ENCODE results near the gene SLC6A8.
"Not testable (repeated sequence)": the region's sequence is repeated elsewhere in the genome, so short reads cannot be mapped to it uniquely, and the experiment has no call there.

SLC6A8 gene

DNA sequence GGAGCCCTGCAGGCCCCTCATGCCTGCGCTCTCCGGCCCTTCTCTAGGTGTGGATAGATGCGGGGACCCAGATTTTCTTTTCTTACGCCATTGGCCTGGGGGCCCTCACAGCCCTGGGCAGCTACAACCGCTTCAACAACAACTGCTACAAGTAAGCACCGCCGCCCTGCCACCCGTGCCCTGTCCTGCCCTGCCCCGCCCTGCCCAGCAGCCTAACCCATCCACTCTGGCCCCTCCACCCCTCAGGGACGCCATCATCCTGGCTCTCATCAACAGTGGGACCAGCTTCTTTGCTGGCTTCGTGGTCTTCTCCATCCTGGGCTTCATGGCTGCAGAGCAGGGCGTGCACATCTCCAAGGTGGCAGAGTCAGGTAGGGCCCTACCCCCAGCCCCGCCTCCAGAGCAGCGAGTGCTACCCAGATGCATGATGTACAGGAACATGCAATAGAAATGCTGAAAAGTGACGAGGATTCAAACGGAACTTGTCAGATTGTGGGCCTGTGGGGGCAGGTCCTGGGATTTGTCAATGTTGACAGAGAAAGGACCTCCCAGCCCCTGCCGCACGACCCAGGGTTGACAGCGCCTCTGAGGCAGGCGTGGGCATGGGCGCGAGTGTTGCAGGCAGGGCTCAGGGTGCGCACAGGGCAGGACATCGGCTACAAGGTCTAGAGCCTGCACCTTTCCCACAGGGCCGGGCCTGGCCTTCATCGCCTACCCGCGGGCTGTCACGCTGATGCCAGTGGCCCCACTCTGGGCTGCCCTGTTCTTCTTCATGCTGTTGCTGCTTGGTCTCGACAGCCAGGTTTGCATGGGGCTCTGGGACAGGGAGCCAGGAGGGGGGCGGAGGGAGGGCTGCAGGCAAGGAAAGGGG is 5.7 kb downstream of the SLC6A8 start:
- no peak for DNase-seq (ENCODE audit: low read depth)

DNA sequence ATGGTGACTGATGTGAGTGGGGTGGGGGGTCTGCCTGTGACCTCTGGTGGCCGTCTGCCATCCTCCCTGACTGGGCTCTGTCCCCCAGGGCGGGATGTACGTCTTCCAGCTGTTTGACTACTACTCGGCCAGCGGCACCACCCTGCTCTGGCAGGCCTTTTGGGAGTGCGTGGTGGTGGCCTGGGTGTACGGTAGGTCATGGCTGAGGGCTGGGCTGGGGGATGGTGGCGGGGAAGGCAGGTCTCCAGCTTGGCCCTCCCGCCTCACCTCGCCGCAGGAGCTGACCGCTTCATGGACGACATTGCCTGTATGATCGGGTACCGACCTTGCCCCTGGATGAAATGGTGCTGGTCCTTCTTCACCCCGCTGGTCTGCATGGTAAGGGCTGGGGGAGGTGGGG is 6.5 kb downstream of the SLC6A8 start:
- DNase-seq (ENCODE audit: low read depth) = not testable (repeated sequence)

DNA sequence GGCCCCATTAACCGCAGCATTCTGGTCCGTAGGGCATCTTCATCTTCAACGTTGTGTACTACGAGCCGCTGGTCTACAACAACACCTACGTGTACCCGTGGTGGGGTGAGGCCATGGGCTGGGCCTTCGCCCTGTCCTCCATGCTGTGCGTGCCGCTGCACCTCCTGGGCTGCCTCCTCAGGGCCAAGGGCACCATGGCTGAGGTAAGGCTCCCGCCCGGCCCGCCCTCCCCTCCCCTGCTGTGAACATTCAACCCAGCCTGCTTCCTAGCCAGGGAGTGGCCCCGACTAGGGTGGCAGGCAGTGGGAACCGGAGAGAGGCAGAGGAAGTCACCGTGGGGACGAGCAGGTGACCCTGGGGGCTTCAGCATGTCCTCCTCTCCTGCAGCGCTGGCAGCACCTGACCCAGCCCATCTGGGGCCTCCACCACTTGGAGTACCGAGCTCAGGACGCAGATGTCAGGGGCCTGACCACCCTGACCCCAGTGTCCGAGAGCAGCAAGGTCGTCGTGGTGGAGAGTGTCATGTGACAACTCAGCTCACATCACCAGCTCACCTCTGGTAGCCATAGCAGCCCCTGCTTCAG is 7.1 kb downstream of the SLC6A8 start:
- no peak for DNase-seq (ENCODE audit: low read depth)

DNA sequence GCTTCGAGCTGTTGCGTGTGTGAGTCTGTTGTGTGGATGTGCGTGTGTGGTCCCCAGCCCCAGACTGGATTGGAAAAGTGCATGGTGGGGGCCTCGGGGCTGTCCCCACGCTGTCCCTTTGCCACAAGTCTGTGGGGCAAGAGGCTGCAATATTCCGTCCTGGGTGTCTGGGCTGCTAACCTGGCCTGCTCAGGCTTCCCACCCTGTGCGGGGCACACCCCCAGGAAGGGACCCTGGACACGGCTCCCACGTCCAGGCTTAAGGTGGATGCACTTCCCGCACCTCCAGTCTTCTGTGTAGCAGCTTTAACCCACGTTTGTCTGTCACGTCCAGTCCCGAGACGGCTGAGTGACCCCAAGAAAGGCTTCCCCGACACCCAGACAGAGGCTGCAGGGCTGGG is 8.4 kb downstream of the SLC6A8 start:
- DNase-seq (ENCODE audit: low read depth) = no peak

DNA sequence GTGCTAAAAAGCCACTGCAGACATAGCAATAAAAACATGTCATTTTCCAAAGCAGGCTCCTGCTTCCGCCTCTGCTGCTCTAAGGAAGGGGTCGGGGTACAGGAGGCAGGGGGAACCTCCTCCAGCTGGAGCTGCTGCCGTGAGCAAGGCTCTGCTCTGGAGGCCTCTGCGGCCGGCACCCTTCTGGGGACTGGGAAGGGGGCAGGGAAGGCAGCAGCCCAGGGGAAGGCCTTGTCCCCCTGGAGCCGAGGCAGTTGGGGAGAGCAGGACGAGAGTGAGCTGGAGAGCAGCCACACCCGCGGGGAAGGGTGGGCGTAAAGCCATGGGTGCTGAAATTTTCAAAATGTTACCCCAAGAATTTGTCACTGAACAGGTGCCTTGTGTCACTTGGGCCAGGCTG is 8.8 kb downstream of the SLC6A8 start:
- DNase-seq (ENCODE audit: low read depth) = not testable (repeated sequence)

DNA sequence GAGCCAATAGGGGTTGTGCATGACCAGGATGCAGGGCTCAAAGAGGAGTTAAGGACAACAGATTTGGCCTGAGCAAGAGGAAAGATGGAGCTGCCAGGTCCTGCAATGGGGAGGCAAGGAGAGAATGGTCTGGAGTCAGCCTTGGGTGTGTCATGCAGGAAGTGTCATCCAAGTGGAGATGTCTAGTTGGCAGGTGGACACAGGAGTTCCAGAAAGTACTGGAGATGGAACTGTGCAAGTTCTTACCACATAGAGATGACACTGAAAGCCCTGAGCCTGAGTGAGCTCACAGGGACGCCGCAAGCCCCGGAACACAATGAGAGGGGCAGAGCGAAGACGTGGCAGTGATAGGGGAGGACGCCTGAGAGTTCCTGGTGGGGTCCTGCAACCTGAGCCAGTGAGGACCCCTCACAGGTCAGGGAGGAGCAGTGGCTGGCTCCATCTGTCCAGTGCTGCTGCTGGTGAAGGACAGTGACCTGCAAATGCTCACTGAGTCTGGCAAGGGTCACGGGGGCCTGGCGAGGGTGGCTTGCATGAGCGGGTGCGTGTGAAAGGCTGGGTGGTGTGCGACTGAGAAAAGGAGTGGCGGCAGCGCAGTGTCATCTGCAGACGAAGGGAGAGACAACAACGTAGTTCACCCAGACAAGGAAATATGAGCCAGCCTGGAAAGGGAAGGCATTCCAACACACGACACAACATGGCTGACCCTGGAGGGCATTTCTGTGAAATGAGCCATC is 9.4 kb downstream of the SLC6A8 start:
- not testable (repeated sequence) for DNase-seq (ENCODE audit: low read depth)

DNA sequence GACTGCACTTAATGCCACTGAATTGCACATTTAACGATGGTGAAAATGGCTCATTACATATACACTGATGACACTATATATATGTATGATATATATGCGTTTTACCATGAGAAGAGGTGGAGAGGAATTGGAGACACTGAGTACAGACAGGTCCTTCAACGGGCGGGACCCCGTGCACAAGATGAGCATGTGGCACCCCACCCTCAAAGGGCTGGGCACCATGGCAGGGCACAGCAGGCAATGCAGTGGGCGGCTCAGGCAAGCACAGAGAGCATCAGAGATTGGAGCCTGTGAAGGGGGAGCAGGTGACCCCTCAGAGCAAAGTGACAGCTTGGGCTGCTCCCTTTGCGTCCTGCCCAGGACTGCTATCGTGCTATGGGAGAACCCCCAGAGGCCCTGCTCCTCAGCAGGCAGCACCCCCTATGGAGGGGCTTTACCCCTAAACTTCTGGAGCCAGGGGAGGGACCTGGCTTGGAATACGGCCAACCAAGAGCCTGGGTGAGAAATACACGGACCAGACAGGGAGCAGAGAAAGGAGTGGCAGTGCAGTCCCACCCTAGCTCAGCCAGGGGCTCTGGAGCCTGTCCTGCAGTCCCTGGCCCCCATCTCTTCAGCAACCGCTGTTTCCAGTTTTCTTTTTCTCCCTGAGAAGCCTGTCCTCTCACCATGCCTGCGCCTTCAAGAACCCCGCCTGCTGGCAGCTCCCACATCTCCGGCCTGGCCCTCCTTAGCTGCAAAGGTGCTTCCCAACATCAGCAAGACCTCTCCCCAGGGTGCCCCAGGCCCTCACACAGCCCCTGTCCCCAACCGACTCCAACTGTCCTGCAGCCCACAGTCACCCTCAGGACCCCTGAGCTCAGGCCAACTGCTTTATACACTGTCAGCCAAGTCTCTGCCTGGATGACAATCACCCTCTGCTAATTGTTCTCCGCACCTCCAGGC is 10.5 kb downstream of the SLC6A8 start:
- no peak for DNase-seq (ENCODE audit: low read depth)

DNA sequence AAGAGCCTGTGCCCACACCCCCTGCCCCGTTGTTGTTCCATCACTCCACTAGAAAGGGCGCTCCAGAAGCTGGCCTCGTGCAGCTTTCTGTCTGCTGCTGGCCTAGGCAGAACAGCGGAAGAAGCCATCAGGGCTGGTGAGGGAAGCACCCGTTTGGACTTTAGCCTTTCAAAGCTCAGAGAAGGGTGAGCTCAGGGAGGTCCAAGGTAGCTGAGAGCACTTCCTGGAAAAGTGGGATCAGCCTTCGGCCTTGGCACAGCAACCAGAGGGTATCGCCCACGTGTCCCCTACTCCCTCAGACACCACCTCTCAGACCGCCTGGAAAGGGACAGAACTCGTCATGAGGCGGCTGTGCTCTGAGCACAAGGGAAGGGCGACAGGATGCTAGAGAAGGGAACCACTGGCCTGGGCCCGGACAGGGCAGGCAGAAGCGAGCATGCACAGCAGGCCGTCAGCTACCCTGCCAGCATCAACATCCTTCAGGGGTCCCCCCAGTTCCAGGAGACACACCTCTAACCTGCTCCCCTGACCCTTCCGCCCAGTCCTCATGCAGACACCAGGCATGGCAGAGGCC is 11.6 kb downstream of the SLC6A8 start:
- DNase-seq (ENCODE audit: low read depth) = not testable (repeated sequence)

DNA sequence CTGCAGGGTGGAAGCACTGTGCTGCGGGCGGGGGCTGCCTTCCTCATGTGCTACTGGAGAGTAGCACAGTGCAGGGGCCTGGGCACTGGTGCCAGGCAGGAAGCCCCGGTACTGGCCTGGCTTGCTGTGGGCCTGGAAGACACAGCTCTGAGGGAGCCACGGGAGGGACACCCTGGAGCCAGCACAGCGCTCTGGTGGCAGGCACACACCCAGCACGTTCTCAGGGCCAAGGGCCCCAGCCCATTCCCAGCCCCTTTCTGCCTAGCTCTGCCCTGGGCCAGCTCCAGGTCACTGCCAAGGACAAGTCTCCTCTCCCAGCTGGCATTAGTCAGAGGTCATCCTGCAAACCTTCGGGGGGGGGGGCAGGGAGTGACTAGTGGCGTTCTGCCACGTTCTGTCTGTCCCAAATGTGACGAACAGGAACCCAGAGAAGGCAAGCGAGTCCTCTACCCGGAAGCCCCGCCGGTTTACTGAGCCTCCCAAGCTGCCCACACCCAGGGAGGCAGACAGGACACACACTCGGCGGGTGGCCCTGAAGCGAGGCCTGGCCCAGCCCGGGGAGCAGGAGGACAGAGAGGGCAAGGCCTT is 12.2 kb downstream of the SLC6A8 start:
- DNase-seq (ENCODE audit: low read depth) = not testable (repeated sequence)

DNA sequence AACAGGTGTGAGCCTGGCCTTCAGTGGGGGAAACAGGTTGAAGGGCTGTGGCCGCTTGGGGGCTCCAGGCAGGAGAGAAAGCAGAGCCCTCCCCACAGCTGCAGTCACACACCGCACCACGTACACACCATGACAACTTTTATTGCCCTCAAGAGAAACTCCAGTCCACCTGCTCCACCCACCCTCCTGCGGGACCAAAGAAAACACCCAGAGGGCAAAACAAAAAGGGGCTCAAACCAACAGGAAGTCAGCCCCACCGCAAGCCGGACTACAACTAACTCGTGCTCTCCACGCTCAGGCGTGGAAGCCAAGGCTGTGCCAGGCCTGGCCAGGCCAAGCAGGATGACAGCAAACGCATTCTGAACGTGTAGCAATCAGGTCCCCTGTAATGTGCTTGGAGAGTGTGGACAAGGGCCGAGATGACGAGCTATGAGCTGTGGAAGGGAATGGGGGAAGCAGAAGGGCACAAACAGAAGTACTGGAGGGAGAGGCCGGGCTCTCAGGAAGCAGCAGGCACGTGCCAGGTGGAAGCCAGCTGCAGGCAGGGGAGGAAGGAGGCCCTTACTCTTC is 12.7 kb downstream of the SLC6A8 start:
- no peak for DNase-seq (ENCODE audit: low read depth)

DNA sequence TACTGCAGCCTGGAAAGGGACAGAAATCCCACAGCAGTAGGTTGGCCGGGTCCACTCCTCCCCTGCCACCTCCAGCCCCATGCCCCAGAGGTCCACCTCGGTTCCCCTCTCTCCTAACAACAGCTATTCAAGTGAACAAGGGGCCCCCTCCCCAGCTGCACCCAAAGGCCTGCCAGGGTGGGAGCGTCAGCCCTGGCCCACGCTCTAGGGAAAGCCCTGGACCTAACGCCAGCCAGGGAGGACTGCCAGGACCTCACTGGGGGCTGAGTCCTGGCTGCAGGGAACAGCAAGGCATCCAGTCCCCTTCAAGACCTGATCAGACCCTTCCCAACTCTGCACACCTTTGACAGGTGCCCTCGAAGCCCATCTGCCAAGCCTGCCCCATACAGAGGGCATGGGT is 13.2 kb downstream of the SLC6A8 start:
- no peak for DNase-seq (ENCODE audit: low read depth)

DNA sequence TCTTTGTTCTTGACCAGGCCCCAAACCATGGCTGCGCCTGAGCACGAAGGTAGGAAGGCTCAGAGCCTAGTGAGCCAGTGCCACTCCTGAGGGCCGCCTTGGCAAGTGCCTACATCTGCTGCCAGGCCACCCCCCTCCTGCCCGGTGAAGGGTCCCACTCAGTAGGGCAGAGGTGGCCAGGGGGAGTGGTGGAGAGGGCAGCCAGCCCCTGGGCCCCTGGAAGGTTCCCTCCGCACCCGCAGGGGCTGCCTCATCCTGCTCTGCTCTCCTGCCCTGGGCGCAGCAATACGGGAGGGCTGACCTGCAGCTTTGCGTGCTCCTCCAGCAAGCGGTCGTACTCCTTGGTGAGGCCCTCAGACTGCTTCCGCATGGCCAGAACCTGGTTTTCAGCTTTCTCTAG is 14.0 kb downstream of the SLC6A8 start:
- DNase-seq (ENCODE audit: low read depth) = no peak

DNA sequence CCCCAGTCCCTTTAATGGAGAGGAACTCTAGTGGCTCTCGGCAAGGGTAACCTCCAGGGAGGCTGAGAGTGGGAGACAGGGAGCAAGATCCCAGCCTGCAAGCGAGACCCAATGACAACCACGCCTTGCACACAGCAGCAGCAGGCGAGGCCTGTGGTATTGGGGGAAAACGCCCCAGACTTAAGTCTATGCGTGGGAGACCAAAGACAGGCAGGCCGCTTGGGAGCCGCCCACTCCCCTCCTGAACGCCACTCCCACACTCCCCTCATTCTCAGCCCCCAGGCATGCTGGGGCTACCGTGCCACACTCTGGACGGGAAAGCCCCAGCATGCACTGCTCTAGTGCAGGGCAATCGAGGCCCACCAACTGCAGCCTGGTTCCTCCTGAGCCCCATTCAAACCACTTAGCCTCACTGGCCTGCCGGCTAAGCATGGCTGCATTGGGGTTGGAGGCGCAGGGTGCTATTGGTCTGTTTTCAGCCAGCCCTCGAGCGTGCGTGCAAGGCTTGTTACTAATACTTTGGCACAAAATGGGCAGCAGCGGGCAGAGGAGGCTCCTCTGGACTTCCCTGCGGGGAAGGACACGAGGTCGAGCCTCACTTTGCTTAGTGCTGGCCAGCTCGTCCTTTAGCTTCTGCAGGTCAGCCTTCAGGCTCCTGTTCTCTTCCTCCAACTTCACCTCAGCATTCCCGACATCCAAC is 14.8 kb downstream of the SLC6A8 start:
- DNase-seq (ENCODE audit: low read depth) = no peak

DNA sequence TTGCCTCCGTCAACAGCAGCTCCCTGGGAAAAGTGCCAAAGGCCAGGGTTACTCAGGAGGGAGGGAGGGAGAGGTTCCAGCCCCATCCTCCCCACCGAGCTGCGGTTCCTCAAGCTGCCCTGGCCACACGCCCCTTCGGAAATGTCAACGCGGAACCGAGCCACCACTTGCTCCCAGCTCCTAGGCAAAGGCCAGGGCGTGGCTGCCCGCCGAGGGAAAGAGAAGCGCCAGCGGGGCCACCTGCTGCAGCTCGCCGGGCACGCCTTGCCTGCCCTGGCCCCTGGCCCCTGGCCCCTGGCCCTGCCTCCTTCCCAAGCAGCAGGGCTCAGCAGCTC is 15.3 kb downstream of the SLC6A8 start:
- no peak for DNase-seq (ENCODE audit: low read depth)

DNA sequence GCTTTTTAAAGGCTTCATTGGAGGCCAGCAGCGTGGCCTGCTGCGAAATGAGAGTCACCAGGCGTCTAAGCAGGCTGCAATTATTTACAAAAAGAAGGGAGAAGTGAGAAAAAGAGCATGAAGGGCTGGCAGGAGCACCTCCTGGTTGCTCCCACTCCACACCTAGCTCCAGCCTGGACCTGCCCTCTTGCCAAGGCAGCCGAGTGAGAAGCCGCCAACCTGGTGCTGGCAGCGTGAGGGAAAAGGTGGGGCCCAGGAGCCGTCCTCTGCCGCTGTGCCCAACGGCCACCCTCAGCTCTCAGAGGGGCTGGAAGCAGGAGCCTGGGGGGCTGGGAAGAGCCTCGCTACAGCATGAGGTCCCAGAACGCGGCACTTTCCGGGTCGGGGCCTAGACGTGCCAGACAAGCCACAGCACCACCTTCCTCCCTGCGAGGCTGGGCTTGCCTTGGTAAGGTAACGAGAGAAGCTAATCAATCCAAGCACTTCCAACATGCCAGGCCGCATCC is 16.3 kb downstream of the SLC6A8 start:
- no peak for DNase-seq (ENCODE audit: low read depth)

DNA sequence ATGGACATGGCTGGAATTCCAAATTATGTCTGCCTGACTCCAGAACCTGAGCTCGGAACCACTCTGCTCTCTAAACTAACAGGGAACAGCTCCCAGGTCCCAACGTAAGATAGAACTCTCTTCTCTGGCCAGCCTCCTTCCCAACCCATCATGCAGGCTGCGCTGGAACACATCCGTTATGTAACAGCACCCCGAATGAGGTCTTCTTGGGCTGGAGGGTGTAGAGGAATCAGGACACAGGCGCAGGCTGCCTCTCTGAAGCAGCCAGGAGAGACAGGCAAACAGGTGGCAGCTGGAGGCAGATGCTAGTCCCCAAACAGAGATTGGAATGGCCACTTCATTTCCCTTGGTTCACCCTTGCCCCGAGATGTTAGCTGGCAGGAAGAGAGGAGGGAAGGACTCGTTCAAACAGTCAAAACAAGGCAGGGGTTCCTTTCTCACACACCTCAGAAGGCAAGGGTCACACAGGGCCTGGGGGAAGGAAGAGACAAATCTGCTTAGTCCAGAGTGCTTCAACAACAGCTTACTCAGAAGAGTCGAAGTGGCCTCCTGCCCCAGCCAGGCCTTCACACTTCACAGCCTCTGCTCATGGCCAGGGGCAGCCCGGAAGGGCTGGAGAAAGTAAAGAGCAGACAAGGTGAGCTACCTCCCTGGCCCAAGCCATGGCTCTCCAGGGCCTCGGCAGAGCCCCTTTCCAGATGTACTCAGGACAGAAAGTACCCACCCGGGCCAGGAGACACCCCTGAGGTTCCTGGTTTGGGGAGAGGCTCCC is 17.1 kb downstream of the SLC6A8 start:
- DNase-seq (ENCODE audit: low read depth) = not testable (repeated sequence)

DNA sequence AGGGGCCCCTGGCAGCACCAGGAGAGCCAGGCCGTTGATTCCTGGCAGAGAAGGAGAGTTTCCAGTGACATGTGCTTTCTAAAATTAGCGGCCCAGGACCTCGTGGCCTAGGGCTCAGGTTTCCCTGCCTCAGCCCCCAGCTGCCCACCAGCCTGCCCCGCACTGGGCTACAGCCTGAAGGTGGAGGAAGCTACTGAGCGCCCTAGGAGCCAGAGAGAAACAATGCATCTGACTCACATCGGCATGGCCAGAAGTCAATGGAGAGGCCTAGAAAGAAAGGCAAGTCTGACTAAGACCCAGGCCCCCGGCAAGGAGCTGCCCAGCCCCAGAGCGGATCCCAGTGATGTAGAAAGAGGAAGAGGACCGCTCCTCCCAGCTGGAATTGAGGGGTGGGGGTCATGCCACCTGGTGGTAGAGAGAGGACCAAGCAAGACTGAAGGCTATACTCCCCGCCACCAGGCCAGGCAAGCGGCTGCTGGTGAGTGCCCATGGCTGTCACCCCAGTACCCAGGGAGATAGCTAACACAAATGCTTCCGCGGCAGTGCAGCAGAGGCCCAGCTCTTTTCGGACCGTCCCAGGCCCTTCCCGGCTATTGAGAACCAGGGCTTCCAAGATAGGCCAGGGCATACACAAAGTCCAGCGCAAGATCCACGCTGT is 17.8 kb downstream of the SLC6A8 start:
- not testable (repeated sequence) for DNase-seq (ENCODE audit: low read depth)

DNA sequence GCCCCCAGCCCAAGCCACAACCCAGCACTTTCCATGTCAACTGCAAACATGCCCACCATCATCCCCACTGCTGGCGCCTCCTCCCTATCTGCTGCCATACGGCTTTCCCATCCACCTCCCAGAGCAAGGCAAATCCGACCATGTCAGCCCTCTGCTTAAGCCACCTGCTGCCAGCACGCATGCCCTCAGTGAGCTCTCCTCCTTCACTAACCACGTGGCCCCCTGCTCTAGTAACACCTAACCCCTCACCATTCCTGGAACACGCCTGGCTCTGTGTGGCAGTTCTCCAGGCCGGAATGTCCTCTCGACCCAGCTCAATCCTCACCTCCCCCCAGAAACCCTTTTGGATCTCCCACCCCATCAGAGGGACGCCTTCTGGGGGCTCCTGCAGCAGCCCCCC is 19.1 kb downstream of the SLC6A8 start:
- DNase-seq (ENCODE audit: low read depth) = no peak

DNA sequence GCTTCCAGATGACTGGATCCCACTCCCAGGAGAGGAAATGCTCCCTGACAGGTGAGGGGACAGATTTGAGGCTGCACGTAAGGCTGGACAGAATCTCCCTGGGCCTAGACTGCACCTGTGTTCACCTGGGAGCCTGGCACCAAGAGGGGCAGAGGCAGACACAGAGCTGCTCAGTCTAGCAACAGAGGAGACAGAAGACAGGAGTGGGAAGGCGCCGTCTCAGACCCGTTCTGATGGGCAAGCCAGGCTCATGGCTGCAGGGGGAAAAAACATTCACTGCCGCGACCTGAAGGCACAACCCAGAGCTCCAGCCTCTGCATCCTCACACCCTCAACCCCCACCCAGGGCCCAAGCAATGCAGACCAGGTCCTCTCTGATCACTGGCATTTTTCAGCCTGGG is 19.7 kb downstream of the SLC6A8 start:
- DNase-seq (ENCODE audit: low read depth) = no peak

Measured in non-pigmented ciliary epithelial cell (primary cell).